ENCODE results near the gene SGMS1.
"Not testable (repeated sequence)": the region's sequence is repeated elsewhere in the genome, so short reads cannot be mapped to it uniquely, and the experiment has no call there.

DNA sequence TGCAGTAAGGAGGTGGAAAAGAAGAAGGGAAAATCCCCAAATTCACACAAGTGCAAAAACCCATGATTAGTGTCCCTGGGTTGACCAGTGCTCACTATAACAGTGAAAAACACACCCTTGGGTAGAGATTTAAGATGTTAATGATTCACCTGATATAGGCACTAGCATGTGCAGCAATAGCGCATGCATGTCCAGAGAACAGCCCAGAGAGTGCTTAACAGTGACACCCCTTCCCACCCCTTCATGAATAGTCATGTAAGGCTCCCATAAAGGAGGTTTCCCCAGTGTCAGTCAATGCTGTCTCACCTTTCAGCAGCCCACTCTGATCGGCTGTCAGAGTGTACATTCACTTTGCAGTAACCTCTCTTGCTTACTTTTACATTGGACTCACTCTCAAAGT, 47.9 kb upstream of the SGMS1 start:
- not testable (repeated sequence) for TF ChIP-seq POLR2A (IDR thresholded peaks at IDR 0.05)
- TF ChIP-seq, protein P1, sequence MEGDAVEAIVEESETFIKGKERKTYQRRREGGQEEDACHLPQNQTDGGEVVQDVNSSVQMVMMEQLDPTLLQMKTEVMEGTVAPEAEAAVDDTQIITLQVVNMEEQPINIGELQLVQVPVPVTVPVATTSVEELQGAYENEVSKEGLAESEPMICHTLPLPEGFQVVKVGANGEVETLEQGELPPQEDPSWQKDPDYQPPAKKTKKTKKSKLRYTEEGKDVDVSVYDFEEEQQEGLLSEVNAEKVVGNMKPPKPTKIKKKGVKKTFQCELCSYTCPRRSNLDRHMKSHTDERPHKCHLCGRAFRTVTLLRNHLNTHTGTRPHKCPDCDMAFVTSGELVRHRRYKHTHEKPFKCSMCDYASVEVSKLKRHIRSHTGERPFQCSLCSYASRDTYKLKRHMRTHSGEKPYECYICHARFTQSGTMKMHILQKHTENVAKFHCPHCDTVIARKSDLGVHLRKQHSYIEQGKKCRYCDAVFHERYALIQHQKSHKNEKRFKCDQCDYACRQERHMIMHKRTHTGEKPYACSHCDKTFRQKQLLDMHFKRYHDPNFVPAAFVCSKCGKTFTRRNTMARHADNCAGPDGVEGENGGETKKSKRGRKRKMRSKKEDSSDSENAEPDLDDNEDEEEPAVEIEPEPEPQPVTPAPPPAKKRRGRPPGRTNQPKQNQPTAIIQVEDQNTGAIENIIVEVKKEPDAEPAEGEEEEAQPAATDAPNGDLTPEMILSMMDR (IDR thresholded peaks at IDR 0.05), result not testable (repeated sequence)
